ENCODE results near the gene C21orf58.

C21orf58 gene

DNA sequence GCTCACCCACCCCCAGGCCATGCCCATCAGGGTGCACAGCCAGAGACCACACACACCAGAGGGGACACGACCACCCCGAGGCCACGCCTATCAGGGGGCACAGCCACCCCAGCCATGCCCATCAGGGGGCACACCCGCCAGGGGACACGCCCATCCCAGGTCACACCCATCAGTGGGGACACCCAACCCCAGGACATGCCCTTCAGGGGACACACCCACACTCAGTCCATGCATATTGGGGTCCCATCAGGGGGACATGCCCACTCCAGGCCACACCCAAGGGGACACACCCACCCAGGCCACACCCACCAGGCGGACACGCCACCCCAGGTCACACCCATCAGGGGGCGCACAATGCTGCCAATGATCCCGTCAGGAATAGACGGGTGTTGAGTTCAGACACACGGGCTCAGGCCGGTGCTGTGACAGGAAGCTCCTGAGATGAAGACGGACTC lies 59.0 kb downstream of the C21orf58 start:
- in situ Hi-C loops (cut with MboI; ENCODE audit: low sequenced_read_pairs), result no loop called here

DNA sequence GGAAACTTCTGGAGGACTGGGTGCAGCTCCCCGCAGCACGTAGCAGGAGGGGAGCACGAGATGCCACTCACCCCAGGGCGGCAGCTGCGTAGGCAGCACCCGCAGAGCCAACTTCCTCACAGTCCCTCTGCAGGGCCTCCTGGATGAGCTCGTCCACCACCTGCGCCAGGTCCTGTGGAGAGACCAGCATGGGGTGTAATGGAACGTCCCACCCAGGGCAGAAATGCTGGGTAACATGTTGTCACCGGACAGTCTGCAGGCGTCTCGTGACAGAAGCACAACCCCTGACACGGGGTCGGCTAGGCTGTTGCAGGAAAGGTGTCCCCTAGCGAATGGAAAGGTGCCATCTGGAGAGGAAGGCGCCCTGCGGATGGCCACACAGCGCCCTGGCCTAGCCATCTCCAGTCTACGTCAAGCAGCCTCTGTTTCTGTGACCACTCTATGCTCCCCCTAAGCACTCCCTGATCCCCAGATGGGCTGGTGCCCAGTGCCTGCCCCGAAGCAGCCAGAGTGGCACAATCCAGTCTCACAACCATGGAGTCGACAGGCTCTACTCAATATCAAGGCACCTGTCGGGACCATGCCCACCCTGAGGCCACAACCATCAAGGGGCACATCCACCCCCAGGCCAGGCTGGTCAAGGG lies 59.5 kb downstream of the C21orf58 start:
- in situ Hi-C loops (cut with MboI; ENCODE audit: low sequenced_read_pairs), result no loop called here

DNA sequence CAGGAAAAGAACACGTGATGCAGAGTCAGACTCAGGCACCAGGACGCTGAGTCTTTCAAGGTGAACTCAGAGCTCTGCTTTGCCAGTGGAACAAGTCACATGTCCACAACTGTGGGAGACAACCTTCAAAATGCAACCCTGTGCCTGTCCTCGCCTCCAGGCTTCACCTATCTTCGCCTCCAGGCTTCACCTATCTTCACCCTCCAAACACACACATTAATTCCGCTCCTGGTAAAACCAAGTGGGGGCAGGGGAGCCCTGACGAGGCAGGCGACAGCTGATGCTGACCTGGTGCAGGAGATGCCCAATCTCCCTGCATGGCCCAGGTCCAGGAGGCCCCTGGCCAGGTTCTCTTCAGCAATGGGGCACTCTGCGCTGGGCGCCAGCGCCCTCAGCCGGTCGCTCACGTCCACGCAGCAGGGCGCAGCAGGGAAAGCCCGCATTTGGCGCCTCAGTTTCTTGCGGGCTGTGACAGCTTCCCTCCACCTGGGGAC lies 67.1 kb downstream of the C21orf58 start:
- in situ Hi-C loops (cut with MboI; ENCODE audit: low sequenced_read_pairs), result no loop called here

DNA sequence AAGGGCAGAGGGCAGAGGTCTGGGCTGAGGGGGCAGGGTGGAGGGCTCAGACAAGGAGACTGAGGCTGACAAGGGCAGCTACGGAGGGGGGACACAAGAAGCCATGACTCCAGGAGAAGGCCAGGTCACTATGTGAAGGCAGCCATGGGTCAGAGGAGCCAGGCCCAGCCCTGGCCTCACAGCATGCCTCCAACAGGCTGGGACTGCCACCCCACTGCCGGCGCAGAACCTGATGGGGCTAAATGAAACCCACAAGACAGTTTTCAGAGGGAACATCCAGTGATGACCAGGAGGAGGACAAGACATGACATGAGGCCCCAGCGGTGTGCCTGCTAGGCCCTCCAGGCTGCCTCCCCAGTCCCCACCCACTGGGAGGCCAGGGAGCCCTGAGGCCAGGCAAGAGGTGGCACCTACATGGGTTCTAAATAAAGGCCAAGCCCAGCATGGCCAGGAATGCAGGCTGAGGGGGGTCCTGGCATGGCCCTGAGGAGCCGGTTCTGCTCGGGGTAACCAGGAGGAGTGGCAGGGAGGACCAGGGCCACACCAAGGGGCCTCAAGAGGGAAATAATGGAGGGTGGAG lies 67.8 kb downstream of the C21orf58 start:
- in situ Hi-C loops (cut with MboI; ENCODE audit: low sequenced_read_pairs), result no loop called here

DNA sequence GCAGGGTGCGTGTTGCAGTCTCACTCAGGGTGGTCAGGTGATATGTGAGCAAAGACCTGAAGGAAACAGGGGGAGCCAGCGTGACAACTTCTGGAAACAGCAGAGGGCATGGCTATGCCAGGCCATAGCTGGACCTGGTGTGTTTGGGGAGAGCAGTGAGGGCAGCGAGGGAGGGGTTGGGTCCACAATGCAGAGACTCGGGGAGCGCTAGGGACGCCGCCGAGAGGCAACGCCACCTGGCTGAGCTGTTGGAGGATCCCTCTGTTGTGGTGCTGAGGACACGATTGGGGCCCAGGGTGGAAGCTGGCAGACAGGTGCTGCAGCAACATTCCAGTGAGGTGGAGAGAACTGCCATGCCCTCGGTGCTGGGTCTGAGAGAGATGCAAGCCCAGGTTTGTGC lies 68.5 kb downstream of the C21orf58 start:
- in situ Hi-C loops (cut with MboI; ENCODE audit: low sequenced_read_pairs), result no loop called here

DNA sequence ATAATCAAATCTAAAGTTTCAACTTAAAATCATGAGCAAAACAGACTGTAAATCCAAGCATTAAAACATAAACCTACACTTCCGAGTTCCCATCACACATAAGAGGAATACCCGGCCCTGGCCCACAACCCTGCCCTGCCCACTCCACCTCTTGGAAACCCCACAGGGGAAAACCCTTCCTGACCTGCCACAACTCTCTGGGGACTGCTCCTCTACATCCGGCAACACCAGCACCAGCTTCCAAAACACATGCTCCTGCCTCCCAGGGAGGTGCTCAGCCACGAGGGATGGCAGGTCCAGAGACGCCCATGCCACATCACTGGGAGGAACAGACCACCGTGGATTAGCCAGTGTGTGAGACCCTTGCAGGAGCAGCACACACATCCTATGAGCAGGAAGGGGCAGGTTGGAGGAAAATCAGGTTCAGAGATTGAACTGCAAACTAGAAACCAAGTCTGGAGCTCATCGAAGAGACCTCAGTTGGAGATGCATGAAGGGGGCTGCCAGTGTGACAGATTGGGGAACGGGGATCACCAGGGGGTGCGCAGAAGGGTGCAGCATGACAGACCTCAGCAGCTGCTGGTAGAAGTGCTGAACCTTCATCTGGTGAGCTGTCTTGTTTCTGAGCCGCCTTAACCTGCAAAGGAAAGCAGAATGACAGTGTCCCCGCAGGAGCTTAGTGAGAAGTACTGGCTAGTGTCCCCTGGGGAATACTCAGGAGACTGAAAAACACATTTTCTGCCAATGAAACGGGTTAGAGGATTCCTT lies 69.3 kb downstream of the C21orf58 start:
- in situ Hi-C loops (cut with MboI; ENCODE audit: low sequenced_read_pairs), result no loop called here

DNA sequence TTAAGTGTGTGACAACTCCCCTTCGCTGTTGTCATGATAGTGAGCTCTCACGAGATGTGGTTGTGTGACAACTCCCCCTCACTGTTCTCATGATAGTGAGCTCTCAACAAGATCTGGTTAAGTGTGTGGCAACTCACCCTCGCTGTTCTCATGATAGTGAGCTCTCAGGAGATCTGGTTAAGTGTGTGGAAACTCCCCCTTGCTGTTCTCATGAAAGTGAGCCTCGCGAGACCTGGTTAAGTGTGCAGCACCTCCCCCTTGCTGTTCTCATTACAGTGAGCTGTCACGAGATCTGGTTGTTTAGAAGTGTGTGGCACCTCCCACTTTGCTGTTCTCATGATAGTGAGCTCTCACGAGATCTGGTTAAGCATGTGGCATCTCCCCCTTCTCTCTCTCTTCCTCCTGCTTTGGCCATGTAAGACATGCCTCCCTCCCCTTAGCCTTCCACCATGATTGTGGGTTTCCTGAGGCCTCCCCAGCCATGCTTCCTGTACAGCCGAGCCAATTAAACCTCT lies 70.0 kb downstream of the C21orf58 start:
- in situ Hi-C loops (cut with MboI; ENCODE audit: low sequenced_read_pairs), result no loop called here

DNA sequence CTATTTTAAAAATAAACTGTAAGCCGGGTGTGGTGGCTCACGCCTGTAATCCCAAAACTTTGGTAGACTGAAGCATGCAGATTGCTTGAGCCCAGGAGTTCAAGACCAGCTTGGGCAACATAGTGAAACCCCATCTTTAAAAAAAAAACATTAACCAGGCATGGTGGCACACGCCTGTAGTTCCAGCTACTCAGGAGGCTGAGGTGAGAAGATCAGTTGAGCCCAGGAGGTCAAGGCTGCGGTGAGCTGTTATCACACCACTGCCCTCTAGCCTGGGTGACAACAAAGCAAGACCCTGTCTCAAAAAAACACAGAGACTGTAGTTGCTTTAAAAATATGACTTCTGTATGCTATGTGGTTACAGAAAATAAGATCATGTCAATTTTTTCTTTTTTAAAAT lies 70.8 kb downstream of the C21orf58 start:
- in situ Hi-C loops (cut with MboI; ENCODE audit: low sequenced_read_pairs), result no loop called here

Data from HL-60/S4 (cell line).